Measurements from ENCODE around the gene KATNAL1. TPM values are rescaled to one million over a fixed set of nuclear protein-coding genes. Genes with fewer than 3 reads are reported as not detected.

KATNAL1 gene
- total RNA-seq, 1 donor from 2014 or later: 8.2 TPM

GRCh38 chr13:30340331-30341250 is 33.2 kb upstream of the KATNAL1 start:
- Mint-ChIP-seq H3K36me3 (ENCODE audit: low read depth) (peaks cover 41% of the 10 kb centered on the region), H3K4me1 (ENCODE audit: low read depth) (peaks cover 29% of the 10 kb centered on the region), H3K27me3 (ENCODE audit: insufficient read depth) (peaks cover 2% of the 10 kb centered on the region), H3K9me3 (peaks cover 6% of the 10 kb centered on the region), H3K27ac (no peak overlapping the region), H3K4me3 (no peak overlapping the region)
- intact Hi-C loops (cut with micrococcal nuclease): no loop called here
- no peak for DNase-seq (ENCODE audit: low spot score)

GRCh38 chr13:30339738-30340330 is 32.5 kb upstream of the KATNAL1 start:
- H3K27ac Mint-ChIP-seq: no peak overlapping the region
- H3K4me1 Mint-ChIP-seq (ENCODE audit: low read depth): peaks cover 29% of the 10 kb centered on the region
- peaks cover 2% of the 10 kb centered on the region for H3K27me3 Mint-ChIP-seq (ENCODE audit: insufficient read depth)
- intact Hi-C loops (cut with micrococcal nuclease): no loop called here
- H3K4me3 Mint-ChIP-seq: no peak overlapping the region
- no peak for DNase-seq (ENCODE audit: low spot score)
- no peaks in the 10 kb centered on the region for H3K9me3 Mint-ChIP-seq
- H3K36me3 Mint-ChIP-seq (ENCODE audit: low read depth): peaks cover 33% of the 10 kb centered on the region

GRCh38 chr13:30338952-30339351 is 31.6 kb upstream of the KATNAL1 start:
- H3K27ac Mint-ChIP-seq: no peak overlapping the region
- no peak overlapping the region for H3K4me3 Mint-ChIP-seq
- peaks cover 35% of the 10 kb centered on the region for H3K4me1 Mint-ChIP-seq (ENCODE audit: low read depth)
- H3K9me3 Mint-ChIP-seq: no peaks in the 10 kb centered on the region
- no peak for DNase-seq (ENCODE audit: low spot score)
- intact Hi-C loops (cut with micrococcal nuclease): no loop called here
- H3K36me3 Mint-ChIP-seq (ENCODE audit: low read depth): peaks cover 33% of the 10 kb centered on the region
- peaks cover 2% of the 10 kb centered on the region for H3K27me3 Mint-ChIP-seq (ENCODE audit: insufficient read depth)

- intact Hi-C loops (cut with micrococcal nuclease): no loop called here
- Mint-ChIP-seq H3K4me1 (ENCODE audit: low read depth) (peaks cover 35% of the 10 kb centered on the region), H3K4me3 (no peak overlapping the region), H3K9me3 (no peaks in the 10 kb centered on the region), H3K36me3 (ENCODE audit: low read depth) (peaks cover 32% of the 10 kb centered on the region), H3K27me3 (ENCODE audit: insufficient read depth) (peaks cover 2% of the 10 kb centered on the region), H3K27ac (no peak overlapping the region)
- DNase-seq (ENCODE audit: low spot score): no peak
These were observed 31.0 kb upstream of the KATNAL1 start for GRCh38 chr13:30338331-30338851.

- intact Hi-C loops (cut with micrococcal nuclease): no loop called here
- Mint-ChIP-seq H3K4me3 (no peak overlapping the region), H3K9me3 (no peaks in the 10 kb centered on the region), H3K36me3 (ENCODE audit: low read depth) (peaks cover 26% of the 10 kb centered on the region), H3K27ac (no peak overlapping the region), H3K27me3 (ENCODE audit: insufficient read depth) (peaks cover 1% of the 10 kb centered on the region), H3K4me1 (ENCODE audit: low read depth) (peaks cover 28% of the 10 kb centered on the region)
- DNase-seq (ENCODE audit: low spot score): no peak
These were observed 29.8 kb upstream of the KATNAL1 start for GRCh38 chr13:30337061-30337610.

GRCh38 chr13:30334663-30335386 is 27.5 kb upstream of the KATNAL1 start:
- H3K4me3 Mint-ChIP-seq: no peak overlapping the region
- DNase-seq (ENCODE audit: low spot score): no peak
- H3K4me1 Mint-ChIP-seq (ENCODE audit: low read depth): peaks cover 26% of the 10 kb centered on the region
- H3K9me3 Mint-ChIP-seq: no peaks in the 10 kb centered on the region
- intact Hi-C loops (cut with micrococcal nuclease): loop anchor here (1.0 kb wide), 1 partner anchor 203 kb away; no protein-coding TSS in a partner anchor
- H3K27me3 Mint-ChIP-seq (ENCODE audit: insufficient read depth): no peaks in the 10 kb centered on the region
- peaks cover 16% of the 10 kb centered on the region for H3K36me3 Mint-ChIP-seq (ENCODE audit: low read depth)
- no peak overlapping the region for H3K27ac Mint-ChIP-seq

GRCh38 chr13:30333616-30334015 is 26.3 kb upstream of the KATNAL1 start:
- peaks cover 28% of the 10 kb centered on the region for H3K4me1 Mint-ChIP-seq (ENCODE audit: low read depth)
- peaks cover 9% of the 10 kb centered on the region for H3K36me3 Mint-ChIP-seq (ENCODE audit: low read depth)
- H3K27ac Mint-ChIP-seq: no peak overlapping the region
- no peak overlapping the region for H3K4me3 Mint-ChIP-seq
- no peaks in the 10 kb centered on the region for H3K27me3 Mint-ChIP-seq (ENCODE audit: insufficient read depth)
- intact Hi-C loops (cut with micrococcal nuclease): no loop called here
- no peak for DNase-seq (ENCODE audit: low spot score)
- no peaks in the 10 kb centered on the region for H3K9me3 Mint-ChIP-seq

- peaks cover 3% of the 10 kb centered on the region for H3K36me3 Mint-ChIP-seq (ENCODE audit: low read depth)
- H3K4me1 Mint-ChIP-seq (ENCODE audit: low read depth): peaks cover 28% of the 10 kb centered on the region
- no peak overlapping the region for H3K4me3 Mint-ChIP-seq
- no peak overlapping the region for H3K27ac Mint-ChIP-seq
- H3K9me3 Mint-ChIP-seq: no peaks in the 10 kb centered on the region
- intact Hi-C loops (cut with micrococcal nuclease): no loop called here
- no peak for DNase-seq (ENCODE audit: low spot score)
- no peaks in the 10 kb centered on the region for H3K27me3 Mint-ChIP-seq (ENCODE audit: insufficient read depth)
These were observed 25.2 kb upstream of the KATNAL1 start for GRCh38 chr13:30332456-30333143.

- Mint-ChIP-seq H3K4me1 (ENCODE audit: low read depth) (peaks cover 23% of the 10 kb centered on the region), H3K27ac (no peak overlapping the region), H3K4me3 (no peak overlapping the region), H3K36me3 (ENCODE audit: low read depth) (no peaks in the 10 kb centered on the region), H3K27me3 (ENCODE audit: insufficient read depth) (peaks cover 4% of the 10 kb centered on the region), H3K9me3 (no peaks in the 10 kb centered on the region)
- intact Hi-C loops (cut with micrococcal nuclease): no loop called here
- DNase-seq (ENCODE audit: low spot score): no peak
These were observed 24.0 kb upstream of the KATNAL1 start for GRCh38 chr13:30331331-30331771.

GRCh38 chr13:30329009-30329585 is 21.7 kb upstream of the KATNAL1 start:
- H3K27ac Mint-ChIP-seq: no peak overlapping the region
- peaks cover 12% of the 10 kb centered on the region for H3K4me1 Mint-ChIP-seq (ENCODE audit: low read depth)
- H3K9me3 Mint-ChIP-seq: no peaks in the 10 kb centered on the region
- intact Hi-C loops (cut with micrococcal nuclease): no loop called here
- peaks cover 4% of the 10 kb centered on the region for H3K27me3 Mint-ChIP-seq (ENCODE audit: insufficient read depth)
- no peak for DNase-seq (ENCODE audit: low spot score)
- no peak overlapping the region for H3K4me3 Mint-ChIP-seq
- H3K36me3 Mint-ChIP-seq (ENCODE audit: low read depth): peaks cover 1% of the 10 kb centered on the region

- no peak overlapping the region for H3K27ac Mint-ChIP-seq
- no peaks in the 10 kb centered on the region for H3K9me3 Mint-ChIP-seq
- H3K4me3 Mint-ChIP-seq: no peak overlapping the region
- intact Hi-C loops (cut with micrococcal nuclease): no loop called here
- peaks cover 3% of the 10 kb centered on the region for H3K36me3 Mint-ChIP-seq (ENCODE audit: low read depth)
- DNase-seq (ENCODE audit: low spot score): no peak
- peaks cover 4% of the 10 kb centered on the region for H3K27me3 Mint-ChIP-seq (ENCODE audit: insufficient read depth)
- peaks cover 12% of the 10 kb centered on the region for H3K4me1 Mint-ChIP-seq (ENCODE audit: low read depth)
These were observed 18.3 kb upstream of the KATNAL1 start for GRCh38 chr13:30325668-30326067.

GRCh38 chr13:30323524-30323923 is 16.2 kb upstream of the KATNAL1 start:
- no peak overlapping the region for H3K27ac Mint-ChIP-seq
- H3K9me3 Mint-ChIP-seq: no peaks in the 10 kb centered on the region
- no peak overlapping the region for H3K4me3 Mint-ChIP-seq
- no peak for DNase-seq (ENCODE audit: low spot score)
- intact Hi-C loops (cut with micrococcal nuclease): no loop called here
- H3K36me3 Mint-ChIP-seq (ENCODE audit: low read depth): peaks cover 7% of the 10 kb centered on the region
- H3K27me3 Mint-ChIP-seq (ENCODE audit: insufficient read depth): peaks cover 4% of the 10 kb centered on the region
- H3K4me1 Mint-ChIP-seq (ENCODE audit: low read depth): peaks cover 12% of the 10 kb centered on the region

Data from activated T-helper 1 cell treated with anti-CD3 and anti-CD28 coated beads, Interleukin-12 subunit alpha, Interleukin-12 subunit beta, Interleukin-2, Interleukin-4 antibody, amounts not matched to agents 30 ng/mL and 10 ng/mL and 1 ng/mL, durations not matched to agents 14 hours and 24 hours and 36 hours (primary cell).